DMS53 (cell line): Measurements from ENCODE around the gene KRT7.
"Not testable (repeated sequence)": the region's sequence is repeated elsewhere in the genome, so short reads cannot be mapped to it uniquely, and the experiment has no call there.

Experiments
- DNase-seq: peaks from one replicate; lab custom pipeline; 2025; lab: John Stamatoyannopoulos, UW

KRT7 gene

DNA sequence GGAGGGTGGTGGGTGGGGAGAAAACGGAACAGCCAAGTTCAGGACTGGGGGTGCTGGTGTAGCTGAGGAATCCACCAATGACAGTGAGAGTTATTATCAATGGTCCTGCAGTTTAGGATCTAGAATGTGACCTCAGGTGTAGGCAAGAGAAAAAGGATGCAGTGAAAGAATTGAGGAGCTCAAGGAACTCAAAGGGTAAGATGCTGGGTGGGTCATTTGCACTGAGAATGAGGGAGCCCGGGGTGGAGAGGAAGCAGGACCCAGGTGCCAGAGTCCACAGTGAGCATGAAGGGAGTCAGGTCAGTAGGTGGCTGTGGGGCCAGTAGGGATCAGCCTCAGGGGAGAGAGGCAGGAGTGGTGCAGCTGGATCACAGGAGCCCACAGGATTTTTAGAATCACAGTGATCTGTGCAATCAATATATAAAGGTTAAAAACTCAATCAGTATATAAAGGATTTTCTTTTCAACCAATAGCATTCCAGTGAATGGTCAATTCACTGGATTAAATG, 3.2 kb upstream of the KRT7 start:
- no peak for DNase-seq

DNA sequence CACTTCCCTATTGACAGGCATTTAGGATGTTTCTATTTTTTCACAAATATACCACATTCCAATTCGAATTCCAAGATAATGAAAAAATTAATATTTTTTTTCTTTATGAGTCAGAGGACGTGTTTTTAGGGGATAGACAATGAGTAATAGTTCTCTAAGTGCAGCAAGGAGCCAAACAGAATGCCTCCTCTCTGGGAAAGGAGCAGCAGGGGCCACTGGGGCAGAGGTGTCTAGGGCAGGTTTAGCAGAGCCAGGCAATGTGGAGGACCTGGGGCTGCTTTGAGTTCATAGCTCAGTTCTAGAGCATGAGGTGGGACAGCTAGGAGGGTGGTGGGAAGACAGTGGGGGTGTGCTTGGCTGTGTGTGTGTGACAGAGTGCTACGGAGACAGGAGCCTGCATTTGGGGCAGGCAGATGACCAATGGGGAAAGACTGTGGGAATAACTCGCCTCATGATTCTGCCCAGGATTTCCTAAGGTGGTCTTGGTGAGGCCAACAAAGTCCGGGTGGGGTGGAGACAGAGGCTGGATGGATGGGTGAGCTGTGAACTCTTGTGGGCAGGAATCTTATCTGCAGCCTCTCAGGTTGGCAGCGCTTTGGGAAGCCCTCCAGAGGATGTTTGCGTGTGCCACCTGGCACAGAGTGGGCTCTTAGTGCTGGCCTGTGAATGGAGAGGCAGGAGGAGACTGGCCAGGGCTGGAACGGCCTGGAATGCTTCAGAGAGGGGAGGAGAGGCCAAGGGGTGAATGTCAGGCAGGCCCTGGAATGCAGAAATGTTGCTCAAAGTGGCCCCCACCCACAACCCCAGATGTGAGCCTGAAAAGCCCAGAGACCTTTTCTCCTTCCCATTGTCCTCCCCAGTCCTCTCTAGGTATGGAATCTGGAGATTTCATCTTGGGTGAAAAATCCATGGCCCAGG, 2.4 kb upstream of the KRT7 start:
- no peak for DNase-seq

DNA sequence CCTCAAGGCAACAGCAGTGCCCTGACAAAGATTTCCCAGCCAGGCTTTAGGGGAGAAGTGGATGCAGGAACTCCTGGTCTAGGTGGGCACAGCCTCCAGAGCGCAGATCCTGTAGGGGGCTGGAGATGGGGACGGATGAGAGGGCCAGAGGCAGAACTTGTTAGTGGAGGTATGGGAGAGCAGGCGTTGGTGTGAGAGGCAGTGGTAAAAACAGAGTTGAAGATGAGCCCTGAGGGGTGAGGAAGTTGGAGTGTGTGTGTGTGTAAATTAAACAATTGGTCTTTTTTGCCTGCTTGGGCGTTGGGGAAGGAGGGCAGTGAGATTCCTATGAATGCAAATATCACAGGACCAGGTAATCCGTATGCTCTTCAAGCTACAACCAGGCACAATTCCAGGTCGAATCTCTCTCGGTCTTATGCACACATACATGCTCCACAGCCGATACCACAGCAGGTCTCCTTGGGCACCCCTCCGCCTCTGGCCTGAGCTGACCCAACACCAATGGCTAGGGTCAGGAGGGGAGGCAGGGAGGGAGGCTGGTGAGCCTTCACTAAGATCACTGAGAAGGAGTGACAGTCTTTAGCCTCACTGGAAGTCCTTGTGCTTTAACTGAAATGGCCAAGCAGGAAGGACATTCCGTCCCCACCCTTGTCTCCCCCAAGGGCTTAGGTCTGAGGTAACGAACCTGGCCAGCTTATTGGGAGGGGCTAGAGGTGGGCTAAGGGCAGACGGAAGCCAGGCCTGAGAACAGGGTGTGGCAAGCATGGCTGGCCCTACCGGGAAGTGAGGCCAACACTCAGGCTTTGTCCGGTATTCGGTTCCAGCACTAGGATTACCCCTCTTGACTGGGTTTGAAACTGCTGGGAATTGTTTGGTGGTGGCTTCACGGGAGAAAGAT, 1.5 kb upstream of the KRT7 start:
- DNase-seq: no peak

DNA sequence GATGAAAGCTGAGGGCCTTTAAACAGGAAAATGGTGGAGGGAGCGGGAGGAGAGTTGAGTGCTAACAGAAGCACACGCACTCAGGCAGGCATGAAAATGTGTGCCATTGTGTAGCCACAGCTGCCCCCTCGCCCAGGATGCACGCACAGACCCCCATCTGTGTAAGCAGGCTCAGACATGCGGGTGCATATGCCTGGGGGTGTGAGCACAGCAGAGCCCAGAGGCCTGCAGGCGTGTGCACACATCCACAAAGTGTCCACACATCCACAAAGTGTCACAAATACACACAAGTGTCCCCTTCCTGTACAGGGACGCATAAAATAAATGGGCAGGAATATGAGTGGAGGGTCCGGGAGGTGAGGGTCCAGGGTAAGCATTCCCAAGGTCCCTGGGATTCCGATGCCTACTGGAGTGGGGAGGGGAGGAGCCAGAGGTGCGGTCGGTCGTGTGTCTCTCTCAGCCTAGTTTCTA, 805 bp upstream of the KRT7 start:
- no peak for DNase-seq

DNA sequence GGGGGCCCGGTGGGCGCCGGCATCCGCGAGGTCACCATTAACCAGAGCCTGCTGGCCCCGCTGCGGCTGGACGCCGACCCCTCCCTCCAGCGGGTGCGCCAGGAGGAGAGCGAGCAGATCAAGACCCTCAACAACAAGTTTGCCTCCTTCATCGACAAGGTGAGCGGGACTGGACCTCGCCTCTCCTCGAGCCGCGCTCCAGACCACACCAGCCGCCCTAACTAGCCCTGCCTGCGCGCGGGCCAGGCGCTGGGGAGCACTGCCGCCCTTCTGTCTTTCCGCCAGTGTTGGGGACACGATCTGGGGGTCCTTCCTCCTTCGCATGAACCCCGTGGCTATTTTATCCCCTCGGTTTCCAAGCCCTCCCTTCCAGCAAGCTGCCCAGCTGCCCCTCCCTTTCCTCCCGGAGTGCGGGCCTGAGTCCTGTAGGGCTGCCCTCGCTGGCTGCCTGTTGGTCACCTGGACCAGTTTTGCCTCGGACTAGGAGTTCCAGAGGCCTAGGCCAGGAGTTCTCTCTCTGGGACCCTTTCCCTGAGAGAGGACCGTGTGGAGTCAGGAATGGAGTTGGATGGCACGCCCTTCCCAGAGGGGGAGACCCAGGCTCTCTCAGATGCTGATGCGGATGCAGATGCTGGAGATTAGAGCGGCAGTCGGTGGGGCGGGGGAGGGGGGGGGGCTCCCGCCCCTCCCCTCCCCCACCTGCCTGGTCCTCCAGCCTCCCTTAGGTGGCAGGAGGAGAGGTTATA, 592 bp downstream of the KRT7 start:
- DNase-seq: peak; percentile 86

DNA sequence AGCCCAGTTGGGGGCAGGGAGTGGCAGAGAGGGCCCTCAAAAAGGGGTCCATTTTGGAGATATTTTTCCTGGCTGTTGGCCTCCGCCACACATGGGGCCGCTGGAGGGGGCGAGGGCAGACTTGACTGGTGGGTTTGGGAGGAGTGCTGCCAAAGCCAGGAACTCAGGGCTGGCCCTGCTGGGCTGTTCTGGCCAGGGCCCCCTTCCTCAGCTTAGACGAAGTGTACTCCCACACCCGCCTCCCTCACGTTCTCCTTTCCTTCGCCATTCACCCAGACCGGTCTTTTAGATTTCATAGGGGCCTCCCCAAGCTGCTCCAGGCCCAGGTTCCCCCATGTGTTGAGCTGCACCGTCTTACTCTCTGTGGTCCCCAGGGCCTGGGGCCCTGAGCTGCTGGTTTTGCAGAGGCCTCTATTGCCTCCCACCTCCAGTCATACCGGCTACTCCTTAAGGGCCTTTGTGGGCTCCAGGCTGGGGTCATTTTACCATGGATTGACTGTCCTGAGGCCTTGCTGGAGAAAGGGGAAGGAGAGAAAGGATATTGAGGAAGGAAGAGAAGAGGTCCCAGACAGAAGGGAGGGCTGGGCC, 1.3 kb downstream of the KRT7 start:
- no peak for DNase-seq

DNA sequence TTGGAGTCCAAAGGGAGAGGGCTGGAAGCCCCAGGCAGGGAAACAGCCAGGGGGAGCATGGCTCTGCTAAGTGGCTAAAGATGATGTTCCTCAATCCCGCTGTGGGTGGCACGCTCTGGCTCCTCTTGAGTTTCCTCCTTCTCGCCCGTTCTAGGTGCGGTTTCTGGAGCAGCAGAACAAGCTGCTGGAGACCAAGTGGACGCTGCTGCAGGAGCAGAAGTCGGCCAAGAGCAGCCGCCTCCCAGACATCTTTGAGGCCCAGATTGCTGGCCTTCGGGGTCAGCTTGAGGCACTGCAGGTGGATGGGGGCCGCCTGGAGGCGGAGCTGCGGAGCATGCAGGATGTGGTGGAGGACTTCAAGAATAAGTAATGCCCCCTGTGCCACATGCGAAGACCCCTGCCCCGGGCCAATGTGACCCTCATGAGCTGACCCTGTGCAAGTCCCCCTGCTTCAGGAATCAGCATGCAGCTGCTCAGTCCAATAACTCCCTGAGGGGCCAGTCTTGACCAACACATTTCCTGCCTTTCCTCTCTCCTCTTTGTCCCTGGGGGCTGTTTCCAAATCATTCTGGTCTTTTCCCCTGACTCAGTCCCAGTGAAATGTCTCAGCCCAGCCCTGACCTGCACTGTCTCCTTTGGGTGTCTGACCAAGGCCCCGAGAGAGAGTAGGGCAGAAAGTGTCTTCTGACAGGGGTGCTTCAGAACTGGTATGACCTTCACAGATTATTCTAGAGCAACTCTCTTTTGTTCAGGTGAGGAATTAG, 2.1 kb downstream of the KRT7 start:
- no peak for DNase-seq

DNA sequence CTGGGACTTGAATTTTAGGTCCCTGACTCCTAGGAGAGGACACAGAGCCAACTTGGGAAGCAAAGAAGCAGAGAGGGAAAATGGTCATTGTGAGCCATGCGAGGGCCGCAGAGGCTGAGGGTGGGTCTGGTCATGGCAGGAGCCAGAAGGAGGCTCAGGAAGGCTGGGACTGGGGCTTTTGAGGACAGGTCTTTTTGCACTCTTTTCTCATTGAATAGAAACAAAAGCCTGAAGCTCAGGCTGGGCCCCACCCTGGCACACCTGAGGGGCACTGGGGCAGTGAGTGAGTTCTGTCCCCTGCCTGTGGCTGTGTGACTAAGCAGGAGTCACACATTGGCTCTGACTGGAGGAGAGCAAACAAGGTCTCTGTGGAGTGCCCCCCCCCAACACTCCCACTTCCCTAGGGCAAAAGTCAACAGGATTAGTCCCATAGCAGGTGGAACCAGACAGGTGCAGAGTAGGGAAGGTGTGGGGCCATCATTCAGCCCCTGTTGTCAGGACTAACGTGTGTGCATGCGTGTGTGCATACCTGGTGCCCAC, 2.8 kb downstream of the KRT7 start:
- peak; percentile 99 for DNase-seq

DNA sequence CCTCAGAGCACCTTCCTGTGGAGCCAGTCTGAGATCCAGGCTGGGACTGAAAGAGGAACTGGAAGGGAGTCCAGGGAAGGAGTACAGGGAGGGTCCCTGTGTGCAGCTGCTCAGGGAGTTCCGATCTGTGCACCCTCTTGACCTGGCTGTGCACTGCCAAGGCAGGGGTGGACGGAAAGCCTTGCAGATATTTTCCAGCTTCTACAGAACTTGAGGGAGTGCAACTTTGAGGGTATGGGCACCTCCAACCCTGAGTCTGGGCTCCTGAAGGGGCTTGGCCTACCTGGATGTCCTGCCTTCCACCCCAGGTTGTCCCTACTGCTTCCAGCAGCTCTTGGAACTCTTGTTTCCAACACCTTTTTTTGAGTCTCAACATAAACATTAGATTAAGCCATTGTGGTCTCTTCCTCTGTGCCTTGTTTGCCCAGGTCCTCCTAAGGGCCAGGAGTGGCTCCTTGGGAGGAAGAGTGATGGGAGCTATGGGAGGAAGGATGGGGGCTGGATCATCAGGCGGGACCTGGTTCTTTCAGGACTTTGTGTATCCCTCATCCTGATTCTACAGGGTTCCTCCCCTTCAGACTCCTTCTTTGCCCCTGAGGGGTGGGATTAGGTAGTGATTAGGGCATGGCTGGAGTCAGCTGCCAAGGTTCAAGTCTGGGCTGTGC, 3.5 kb downstream of the KRT7 start:
- no peak for DNase-seq

DNA sequence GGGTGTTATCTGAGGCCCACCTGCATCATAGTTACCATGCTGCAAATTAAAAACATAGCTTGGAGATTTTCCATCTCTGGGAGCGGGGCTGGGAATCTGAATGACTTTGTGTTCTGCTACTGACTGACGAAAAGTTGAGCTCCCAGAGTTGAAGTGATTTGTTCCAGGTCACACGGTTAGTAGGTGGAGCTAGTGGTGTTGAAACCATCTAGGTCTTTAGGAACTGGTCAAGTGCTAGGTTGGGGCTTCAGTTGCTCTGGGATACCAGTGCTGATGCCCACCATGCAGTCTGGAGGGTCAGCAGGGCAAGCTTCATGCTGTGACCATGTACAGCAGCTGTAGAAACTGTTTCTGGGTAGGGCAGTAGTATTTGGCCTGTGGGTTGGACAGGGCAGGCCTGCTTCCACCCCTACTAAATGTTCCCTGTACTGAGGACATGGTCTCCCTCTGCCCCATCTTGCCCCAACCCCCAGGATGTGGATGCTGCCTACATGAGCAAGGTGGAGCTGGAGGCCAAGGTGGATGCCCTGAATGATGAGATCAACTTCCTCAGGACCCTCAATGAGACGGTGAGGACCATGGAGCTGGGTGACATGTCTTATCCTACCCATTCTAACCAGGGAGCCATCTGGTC, 5.3 kb downstream of the KRT7 start:
- no peak for DNase-seq

DNA sequence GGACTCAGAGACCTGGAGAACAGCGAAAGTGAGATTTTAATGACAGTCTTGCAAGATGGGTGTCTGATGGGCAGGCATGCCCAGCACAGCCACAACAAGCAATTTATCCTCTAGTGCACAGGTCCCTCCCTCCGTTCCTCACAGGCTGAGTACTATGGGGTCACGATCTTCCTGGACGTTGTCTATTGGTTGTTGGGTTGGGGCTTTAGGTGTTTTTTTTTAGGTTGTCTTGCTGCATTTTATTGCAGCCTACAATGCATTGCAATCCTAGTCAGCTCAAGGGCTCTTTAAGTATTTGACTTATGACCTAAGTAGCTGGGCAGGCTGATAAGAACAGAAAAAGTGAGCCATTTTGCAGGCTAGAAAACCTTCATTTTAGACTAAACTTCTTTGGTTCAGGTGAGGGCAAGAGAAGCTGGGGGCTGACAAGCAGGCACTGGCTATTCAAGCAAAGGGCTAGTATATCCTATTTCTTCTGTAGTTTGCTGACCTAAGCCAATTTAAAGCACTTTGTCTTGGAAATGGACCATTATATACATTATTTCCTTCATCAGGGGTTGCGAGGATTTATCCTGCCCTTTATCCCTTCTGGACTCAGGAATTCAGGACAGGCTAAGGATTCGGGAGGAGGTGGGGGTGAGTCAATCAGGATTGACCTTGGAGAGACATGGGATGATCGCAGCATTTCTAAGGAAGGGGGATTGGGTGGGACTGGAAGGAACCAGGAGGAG, 6.0 kb downstream of the KRT7 start:
- peak; percentile 65 for DNase-seq

DNA sequence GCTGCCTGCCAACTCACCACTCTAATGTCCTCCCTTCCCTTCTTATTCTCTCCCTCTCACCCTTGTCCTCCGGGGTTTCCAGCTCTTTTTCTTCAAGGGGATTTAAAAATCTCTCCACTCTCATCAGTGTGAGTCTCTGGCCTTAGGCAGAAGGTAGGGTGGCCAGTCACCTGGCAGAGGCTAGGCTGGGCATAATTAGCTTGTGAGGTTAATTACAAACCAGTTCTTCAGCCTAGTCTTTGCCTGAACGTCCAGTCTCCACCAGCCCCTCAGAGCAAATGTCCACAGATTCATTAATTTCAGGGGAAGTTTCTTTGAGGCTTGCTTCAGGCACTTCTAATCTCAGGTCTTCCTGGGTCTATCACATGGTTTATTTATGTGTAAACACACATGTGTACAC, 6.7 kb downstream of the KRT7 start:
- no peak for DNase-seq

DNA sequence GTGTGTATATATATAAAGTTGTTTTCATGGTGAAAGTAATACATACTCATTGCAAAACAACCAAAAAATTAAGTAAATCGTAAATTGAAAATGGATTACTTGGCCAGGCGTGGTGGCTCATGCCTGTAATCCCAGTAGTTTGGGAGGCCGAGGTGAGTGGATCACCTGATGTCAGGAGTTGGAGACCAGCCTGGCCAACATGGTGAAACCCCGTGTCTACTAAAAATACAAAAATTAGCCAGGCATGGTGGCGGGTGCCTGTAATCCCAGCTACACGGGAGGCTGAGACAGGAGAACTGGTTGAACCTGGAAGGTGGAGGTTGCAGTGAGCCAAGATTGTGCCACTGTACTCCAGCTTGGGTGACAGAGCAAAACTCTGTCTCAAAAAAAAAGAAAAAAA, 7.2 kb downstream of the KRT7 start:
- DNase-seq: not testable (repeated sequence)

DNA sequence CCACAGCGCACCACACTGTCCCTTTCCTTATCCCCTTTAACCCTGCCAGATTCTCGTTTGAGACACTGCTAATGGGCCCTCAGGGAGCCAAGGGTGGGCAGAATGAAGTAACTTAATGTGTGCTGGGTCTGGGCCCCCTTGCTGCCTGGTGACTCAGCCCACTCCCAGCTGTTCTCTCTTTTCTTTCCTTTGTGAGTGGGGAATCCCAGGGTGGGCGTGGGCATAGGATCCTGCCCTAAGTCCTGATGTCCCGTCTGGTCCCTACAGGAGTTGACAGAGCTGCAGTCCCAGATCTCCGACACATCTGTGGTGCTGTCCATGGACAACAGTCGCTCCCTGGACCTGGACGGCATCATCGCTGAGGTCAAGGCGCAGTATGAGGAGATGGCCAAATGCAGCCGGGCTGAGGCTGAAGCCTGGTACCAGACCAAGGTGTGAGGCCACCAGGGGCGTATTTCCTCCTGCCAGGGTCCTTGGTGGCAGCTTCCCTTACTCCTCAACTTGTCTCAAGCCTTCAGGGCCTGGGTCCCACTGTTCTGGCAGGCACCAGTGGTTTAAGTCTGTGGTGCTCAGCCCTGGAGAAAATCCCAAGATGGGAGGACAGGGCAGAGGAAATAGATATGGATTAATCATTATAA, 8.3 kb downstream of the KRT7 start:
- DNase-seq: peak; percentile 62

DNA sequence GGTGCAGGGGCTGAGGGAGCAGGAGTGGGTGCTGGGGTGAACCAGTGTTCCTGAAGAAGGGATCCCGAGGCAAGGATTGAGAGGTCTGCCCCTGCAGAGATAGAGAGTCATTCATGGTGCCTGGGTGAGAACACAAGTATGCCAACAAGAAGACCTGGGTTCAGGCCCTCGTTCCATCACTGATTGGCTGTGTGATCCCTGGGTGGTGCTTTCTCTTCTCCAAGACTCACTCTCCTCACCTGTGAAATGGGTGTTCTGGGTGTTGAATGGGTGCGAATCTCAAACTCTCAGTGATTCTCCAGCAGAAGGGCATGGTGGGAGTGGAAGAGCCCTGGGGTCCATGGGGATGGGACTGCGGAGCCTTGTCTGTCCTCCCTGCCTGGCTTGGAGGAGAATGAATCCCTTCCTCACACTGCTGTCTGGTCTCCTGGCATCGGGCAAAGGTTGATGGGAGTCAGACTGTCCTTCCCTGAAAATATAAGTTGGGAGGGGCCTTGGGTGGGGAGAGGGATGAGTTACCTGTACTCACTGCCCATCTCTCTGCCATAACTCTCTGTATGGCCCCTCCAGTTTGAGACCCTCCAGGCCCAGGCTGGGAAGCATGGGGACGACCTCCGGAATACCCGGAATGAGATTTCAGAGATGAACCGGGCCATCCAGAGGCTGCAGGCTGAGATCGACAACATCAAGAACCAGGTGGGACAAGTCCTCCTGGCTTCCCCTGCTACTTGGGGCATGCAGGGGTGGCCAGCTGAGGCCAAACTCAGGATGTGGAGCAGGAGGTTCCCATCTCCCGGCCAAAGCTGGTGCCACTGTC, 9.6 kb downstream of the KRT7 start:
- peak; percentile 66 for DNase-seq

DNA sequence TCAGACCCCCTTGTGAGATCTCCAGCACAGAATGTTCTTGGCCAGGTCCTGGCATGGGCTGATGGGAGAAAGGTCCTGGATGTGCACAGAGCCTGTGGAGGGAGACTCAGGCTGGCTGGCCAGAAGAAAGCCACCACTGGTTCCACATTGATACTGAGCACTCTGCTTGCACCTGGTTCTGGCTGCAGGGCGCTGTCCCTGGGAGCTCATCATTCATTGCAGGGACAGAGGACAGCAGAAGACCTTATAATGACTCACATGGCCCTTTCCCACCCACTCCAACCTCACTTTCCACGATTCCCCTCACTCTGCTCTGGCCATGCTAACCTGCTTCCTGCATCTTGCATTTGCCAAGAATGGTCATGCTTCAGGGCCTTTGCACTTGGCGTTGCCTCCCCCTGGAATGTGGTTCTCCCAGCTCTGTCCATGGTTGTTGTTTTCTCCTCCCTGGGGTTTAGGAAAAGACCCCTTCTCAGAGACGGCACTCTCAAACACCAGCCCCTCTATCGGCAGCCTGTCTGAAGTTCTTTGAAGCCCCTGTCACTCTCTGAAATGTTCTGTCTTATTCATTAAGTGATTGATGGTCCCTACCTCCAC, 10.3 kb downstream of the KRT7 start:
- peak; percentile 98 for DNase-seq
